ENCODE results near the gene PTPN23.
"Not testable (repeated sequence)": the region's sequence is repeated elsewhere in the genome, so short reads cannot be mapped to it uniquely, and the experiment has no call there.

PTPN23 gene

DNA sequence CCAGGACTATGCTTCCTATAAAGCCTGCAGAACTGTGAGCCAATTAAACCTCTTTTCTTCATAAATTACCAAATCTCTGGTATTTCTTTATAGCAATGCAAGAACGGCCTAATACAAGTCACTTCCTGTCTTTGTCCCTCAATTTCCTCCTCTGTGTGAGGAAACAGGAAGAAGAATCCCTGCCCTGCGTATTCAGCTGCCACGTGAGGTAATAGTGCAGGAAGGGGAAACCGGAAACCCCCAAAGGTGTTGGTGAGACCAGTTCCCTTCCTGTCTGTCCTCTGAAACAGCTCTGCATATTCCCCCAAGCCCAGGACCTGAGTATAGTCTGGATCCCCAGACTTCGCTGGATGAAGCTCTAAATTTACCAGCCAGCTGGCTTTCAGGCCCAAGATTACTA is 18.1 kb upstream of the PTPN23 start:
- Mint-ChIP-seq H3K4me3 (no peak overlapping the region), H3K36me3 (ENCODE audit: low read depth) (peaks cover 15% of the 10 kb centered on the region), H3K9me3 (peaks cover 15% of the 10 kb centered on the region), H3K4me1 (ENCODE audit: low read depth) (peaks cover 18% of the 10 kb centered on the region), H3K27me3 (no peaks in the 10 kb centered on the region), H3K27ac (peak overlapping the region; percentile 71)

DNA sequence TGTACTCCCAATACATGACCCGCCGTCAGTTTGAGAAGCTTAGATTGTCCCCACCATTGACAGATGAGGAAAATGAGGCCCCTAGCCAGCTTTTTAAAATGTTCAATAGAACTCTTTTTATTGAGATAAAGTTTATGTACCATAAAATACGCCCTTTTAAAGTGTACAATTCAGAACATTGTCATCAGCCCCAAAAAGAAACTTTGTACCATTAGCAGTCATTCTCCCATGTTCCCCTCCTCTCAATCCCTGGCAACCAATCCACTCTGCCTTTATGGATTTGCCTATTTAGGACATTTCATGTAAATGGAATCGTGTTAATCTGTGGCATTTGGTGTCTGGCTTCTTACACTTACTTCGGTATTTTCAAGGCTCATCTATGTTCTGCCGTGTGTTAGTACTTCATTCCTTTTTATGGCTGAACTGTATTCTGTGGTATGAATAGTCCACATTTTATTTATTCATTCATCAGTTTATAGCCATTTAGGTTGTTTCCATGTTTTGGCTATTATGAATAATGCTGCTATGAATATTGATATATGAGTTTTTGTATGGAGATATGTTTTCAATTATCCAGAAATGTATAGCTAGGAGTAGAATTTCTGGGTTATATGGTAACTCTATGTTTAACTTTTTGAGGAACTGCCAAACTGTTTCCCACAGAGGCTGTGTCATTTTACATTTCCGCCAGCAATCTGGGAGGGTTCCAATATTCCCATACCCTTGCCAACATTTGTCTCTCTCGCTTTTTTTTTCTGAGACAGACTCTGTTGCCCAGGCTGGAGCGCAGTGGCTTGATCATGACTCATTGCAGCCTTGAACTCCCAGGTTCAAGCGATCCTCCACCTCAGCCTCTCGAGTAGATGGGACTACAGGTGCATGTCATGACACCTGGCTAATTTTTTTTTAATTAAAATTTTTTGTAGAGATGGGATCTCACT is 15.3 kb upstream of the PTPN23 start:
- Mint-ChIP-seq H3K4me3 (no peak overlapping the region), H3K27ac (no peak overlapping the region), H3K9me3 (peaks cover 6% of the 10 kb centered on the region), H3K36me3 (ENCODE audit: low read depth) (peaks cover under 1% of the 10 kb centered on the region), H3K27me3 (no peaks in the 10 kb centered on the region), H3K4me1 (ENCODE audit: low read depth) (peaks cover 13% of the 10 kb centered on the region)

DNA sequence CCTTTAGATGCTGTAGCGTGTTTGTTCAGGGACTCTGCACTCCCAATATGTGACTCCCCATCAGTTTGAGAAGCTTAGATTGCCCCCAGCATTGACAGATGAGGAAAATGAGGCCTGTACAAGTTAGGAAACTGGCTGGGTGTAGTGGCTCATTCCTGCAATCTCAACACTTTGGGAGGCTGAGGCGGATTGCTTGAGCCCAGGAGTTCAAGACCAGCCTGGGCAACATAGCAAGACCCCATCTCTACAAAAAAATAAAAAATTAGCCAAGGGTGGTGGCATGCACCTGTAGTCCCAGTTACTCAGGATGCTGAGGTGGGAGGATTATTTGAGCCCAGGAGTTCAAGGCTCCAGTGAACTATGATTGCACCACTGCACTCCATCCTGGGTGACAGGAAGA is 14.0 kb upstream of the PTPN23 start:
- Mint-ChIP-seq H3K4me1 (ENCODE audit: low read depth) (peaks cover 12% of the 10 kb centered on the region), H3K36me3 (ENCODE audit: low read depth) (no peaks in the 10 kb centered on the region), H3K27me3 (no peaks in the 10 kb centered on the region), H3K9me3 (peaks cover 5% of the 10 kb centered on the region), H3K4me3 (no peak overlapping the region), H3K27ac (no peak overlapping the region)

DNA sequence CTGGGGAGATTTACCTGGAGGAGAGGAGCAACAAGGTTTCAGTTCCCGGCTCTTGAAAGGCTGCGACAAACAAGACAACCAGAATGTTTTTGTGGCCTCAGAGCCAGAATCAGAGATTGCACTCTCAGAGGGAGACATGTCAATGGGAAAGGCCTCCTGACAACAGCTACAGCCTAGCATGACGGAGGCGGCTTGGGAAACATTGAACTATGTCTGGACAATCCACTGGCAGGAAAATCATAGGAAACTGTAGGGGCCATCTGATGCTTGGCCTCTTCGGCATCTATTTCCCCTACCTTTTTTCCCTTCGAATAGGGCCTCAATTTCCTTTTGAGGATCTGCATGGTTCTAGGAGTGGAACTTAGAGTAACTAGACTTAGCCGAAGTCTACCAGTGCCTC is 13.2 kb upstream of the PTPN23 start:
- H3K4me3 Mint-ChIP-seq: no peak overlapping the region
- H3K36me3 Mint-ChIP-seq (ENCODE audit: low read depth): no peaks in the 10 kb centered on the region

DNA sequence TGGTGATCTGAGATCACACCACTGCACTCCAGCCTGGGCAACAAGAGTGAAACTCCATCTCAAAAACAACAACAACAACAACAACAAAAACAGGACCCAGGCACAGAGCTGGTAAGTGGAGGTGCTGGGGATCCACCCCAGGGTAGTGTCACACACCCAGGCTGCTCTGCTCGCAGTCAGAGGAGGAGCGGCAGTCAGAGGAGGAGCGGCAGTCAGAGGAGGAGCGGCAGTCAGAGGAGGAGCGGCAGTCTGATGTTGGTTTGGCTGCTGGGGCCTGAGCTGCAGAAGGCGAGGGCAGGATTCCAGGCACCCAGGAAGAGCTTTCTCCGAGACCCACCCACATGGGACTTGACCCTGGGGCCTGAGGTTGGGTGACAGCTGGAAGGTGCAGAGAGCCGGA is 10.8 kb upstream of the PTPN23 start:
- not testable (repeated sequence) for H3K27ac Mint-ChIP-seq; H3K9me3 Mint-ChIP-seq; H3K4me3 Mint-ChIP-seq; H3K4me1 Mint-ChIP-seq (ENCODE audit: low read depth); H3K36me3 Mint-ChIP-seq (ENCODE audit: low read depth); H3K27me3 Mint-ChIP-seq

More for the DNA sequence above, 13.2 kb upstream of the PTPN23 start:
- Mint-ChIP-seq H3K27me3 (peaks cover 4% of the 10 kb centered on the region), H3K27ac (no peak overlapping the region), H3K4me1 (ENCODE audit: low read depth) (peaks cover 5% of the 10 kb centered on the region), H3K9me3 (peaks cover 3% of the 10 kb centered on the region)

DNA sequence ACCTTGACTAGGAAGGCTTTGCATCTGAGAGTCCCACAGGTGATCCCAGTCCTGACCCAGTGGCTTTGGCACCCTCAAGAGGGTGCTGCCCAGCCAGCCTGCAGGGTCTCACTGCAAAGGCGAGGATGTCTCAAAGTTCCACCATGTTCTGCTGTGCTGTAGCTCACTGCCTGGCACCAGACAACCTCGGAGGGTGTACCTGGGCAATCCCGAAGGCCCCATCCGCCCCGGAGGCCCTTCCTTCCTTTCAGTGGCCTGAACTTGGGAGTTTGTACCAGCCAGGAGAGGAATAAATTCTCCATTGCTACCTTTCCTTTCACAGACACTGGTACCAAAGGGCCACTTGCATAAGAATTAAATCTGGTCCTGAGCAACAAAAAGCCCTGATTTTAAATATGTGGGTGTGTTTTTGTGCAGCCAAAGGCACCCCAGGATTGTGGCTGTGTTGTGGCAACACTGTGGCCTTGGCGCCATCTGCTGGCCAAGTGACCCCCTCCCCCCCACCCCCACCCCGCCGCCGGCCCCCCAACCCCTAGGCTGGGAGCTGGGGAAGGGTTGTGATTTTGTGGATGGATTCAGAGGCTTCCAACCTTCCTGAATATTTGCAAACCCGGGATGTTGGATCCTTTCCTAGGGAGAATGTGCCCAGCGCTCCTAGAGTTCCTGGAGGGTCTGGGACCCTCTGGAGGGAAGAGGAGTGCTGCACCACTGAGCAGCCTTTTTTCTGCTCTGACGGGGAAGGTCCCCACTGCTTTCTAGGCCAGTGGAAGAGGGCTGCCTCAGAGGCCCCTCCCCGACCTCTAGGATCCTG is 9.7 kb upstream of the PTPN23 start:
- Mint-ChIP-seq H3K27ac (no peak overlapping the region), H3K4me3 (no peak overlapping the region), H3K36me3 (ENCODE audit: low read depth) (no peaks in the 10 kb centered on the region), H3K4me1 (ENCODE audit: low read depth) (no peaks in the 10 kb centered on the region), H3K27me3 (peaks cover 4% of the 10 kb centered on the region), H3K9me3 (no peaks in the 10 kb centered on the region)

DNA sequence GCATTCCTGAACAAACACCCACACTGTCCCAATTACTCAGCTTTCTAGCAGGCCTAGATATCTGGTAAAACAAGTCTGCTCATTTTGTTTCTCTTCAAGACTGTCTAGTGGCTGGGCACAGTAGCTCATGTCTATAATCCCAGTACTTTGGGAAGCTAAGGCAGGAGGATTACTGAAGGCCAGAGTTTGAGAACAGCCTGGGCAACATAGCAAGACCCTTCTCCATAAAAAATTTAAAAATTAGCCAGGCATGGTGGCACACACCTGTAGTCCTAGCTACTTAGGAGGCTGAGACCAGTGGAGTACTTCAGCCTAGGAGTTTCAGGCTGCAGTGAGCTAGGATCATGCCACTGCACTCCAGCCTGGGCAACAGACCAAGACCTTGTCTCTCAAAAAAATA is 6.2 kb upstream of the PTPN23 start:
- no peaks in the 10 kb centered on the region for H3K9me3 Mint-ChIP-seq
- H3K27ac Mint-ChIP-seq: no peak overlapping the region
- no peaks in the 10 kb centered on the region for H3K36me3 Mint-ChIP-seq (ENCODE audit: low read depth)
- peaks cover 14% of the 10 kb centered on the region for H3K4me1 Mint-ChIP-seq (ENCODE audit: low read depth)
- H3K27me3 Mint-ChIP-seq: peaks cover 4% of the 10 kb centered on the region
- no peak overlapping the region for H3K4me3 Mint-ChIP-seq

DNA sequence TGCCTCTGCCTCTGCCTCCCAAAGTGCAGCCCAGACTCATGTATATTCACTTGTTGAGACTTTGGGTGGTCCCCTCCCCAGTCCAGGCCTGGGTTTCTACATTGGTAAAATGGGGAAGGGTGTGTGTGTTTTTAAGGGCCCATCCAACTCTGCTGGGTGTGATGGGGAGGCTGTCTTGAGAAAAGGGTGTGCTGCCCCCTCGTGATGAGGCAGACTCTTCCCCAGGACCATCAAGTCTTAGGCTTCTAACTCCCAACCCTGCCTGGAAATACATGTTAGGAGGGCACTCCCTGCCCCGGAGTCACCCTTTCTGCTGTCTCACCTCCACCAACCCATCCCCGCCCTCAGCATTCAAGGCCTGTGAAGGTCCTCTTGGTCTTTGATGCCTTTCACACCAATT is 4.4 kb upstream of the PTPN23 start:
- Mint-ChIP-seq H3K27me3 (peaks cover 4% of the 10 kb centered on the region), H3K36me3 (ENCODE audit: low read depth) (peaks cover 4% of the 10 kb centered on the region), H3K9me3 (no peaks in the 10 kb centered on the region), H3K27ac (no peak overlapping the region), H3K4me3 (no peak overlapping the region), H3K4me1 (ENCODE audit: low read depth) (peaks cover 23% of the 10 kb centered on the region)

DNA sequence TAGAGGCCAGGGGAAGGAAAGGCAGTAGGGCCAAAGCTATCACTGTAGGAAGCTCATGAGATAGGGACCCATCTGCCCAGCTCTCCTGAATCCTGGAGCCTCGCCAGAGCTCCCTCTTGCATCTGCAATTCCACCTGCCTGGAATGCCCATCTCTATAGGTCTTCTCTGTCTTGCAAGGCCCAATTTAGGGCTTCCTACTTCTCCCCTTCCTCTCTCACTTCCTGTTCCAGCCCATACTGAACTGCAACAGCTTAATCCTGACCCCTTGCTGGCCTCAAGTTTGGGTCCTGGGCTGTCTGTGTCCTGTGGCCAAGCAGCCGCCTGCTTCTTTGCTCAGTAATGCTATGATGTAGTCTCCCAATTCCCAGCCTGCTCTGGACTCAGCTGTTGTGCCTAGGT is 3.6 kb upstream of the PTPN23 start:
- Mint-ChIP-seq H3K4me1 (ENCODE audit: low read depth) (peaks cover 31% of the 10 kb centered on the region), H3K27me3 (peaks cover 3% of the 10 kb centered on the region), H3K27ac (peak overlapping the region; percentile 54), H3K9me3 (no peaks in the 10 kb centered on the region), H3K4me3 (no peak overlapping the region), H3K36me3 (ENCODE audit: low read depth) (peaks cover 4% of the 10 kb centered on the region)

DNA sequence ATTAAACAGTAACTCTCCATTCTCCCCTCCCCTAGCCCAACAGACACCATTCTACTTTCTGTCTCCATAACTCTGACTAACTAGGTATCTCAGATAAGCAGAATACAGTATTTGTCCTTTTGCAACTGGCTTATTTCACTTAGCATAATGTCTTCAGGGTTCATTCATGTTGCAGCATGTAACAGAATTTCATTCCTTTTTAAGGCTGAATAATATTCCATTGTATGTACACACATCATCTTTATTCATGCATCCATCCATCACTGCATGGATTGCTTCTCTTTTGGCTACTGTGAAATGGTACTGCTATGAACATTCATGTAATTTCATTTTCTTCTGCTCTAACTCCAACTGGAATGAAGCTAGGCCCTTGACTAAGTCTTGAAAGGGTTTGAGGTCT is 2.0 kb upstream of the PTPN23 start:
- Mint-ChIP-seq H3K4me3 (peak overlapping the region; percentile 21), H3K36me3 (ENCODE audit: low read depth) (peaks cover 11% of the 10 kb centered on the region), H3K27ac (peak overlapping the region; percentile 37)

DNA sequence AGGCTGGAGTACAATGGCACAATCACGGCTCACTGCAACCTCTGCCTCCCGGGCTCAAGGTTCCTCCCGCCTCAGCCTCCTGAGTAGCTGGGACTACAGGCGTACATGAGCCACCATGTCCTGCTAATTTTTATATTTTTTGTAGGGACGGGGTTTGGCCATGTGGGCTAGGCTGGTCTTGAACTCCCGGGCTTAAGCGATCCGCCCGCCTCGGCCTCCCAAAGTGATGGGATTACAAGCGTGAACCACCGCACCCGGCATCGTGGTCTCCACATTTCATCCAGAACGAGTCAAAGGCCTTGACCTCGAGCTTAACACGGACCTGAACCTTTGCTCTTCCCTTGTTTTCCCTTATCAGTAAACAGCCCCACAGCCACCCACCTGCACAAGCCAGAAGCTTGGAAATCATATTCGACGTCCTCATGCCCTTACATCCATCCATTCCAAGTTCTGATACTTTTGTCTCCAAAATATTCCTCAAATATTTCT is 1.4 kb upstream of the PTPN23 start:
- no peaks in the 10 kb centered on the region for H3K27me3 Mint-ChIP-seq
- H3K9me3 Mint-ChIP-seq: no peaks in the 10 kb centered on the region
- H3K27ac Mint-ChIP-seq: peak overlapping the region; percentile 100
- peak overlapping the region; percentile 94 for H3K4me3 Mint-ChIP-seq
- peaks cover 49% of the 10 kb centered on the region for H3K4me1 Mint-ChIP-seq (ENCODE audit: low read depth)
- peaks cover 11% of the 10 kb centered on the region for H3K36me3 Mint-ChIP-seq (ENCODE audit: low read depth)

More for the DNA sequence above, 2.0 kb upstream of the PTPN23 start:
- H3K4me1 Mint-ChIP-seq (ENCODE audit: low read depth): peaks cover 47% of the 10 kb centered on the region
- H3K9me3 Mint-ChIP-seq: no peaks in the 10 kb centered on the region
- H3K27me3 Mint-ChIP-seq: no peaks in the 10 kb centered on the region

DNA sequence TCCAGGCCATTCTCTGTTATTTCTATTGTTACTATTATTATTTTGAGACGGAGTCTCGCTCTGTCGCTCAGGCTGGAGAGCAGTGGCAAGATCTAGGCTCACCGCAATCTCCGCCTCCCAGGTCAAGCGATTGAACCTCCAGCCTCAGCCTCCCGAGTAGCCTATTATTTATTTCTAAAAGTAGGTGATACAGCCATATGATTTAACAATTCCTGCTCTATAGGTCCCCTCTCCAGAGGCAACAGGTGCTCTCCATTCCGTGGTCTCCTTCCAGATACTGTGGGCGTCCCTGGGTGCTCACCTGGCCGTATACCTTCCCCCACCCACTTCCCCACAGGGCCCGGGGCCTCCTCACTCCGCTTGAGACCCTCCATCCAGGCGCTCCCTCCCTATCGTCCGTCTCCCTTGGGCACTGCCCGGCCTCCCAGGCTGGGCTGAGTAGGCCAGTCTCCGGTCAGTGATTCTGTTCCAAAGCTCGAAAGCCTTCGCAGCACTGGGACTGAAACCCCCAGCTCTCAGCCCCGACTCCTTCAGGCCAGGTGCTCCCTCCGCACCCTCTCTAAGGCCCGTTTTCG is 708 bp upstream of the PTPN23 start:
- Mint-ChIP-seq H3K36me3 (ENCODE audit: low read depth) (peaks cover 14% of the 10 kb centered on the region), H3K4me3 (peak overlapping the region; percentile 94), H3K27me3 (no peaks in the 10 kb centered on the region), H3K4me1 (ENCODE audit: low read depth) (peaks cover 55% of the 10 kb centered on the region), H3K27ac (peak overlapping the region; percentile 100), H3K9me3 (no peaks in the 10 kb centered on the region)

DNA sequence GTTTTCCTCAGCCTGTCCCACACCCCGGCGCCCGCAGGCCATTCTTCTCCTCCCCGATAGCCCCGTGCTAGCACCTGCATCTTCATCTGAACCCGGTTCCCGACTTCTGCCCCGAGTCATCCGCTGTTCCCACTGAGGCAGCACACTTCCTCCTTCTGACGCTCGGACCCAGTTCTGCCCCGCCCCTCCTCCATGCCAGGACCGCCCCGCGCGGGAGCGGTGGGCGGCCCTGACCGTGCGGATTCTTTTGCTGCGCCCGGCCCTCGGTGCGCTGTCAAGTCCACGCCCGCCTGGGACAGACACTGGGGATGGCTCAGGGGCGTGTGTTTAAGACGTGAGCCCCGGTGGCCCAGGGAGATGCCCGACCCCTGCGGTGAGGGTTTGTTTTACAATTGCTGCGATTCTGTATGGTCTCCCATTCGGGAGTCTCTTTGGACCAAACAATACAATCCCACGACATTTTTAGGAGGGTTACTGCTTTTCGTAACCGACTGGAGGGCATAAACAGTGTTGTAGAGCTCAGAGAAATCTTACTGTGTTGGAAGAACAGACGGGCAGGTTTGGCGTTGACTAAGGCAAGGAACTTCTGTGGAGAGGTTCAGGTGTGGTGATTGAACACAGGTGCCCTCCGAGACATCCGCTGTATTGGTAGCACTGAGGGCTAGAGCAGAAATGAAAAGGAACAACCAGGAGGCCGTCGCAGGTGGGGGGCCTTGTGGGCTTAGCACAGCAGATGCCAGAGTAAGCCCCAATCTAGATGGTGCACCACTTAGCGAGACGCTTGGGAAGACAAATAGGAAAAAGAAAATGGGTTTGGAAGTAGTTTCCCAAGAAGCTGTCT is 716 bp downstream of the PTPN23 start:
- Mint-ChIP-seq H3K4me3 (peak overlapping the region; percentile 94), H3K9me3 (no peaks in the 10 kb centered on the region), H3K27me3 (no peaks in the 10 kb centered on the region), H3K4me1 (ENCODE audit: low read depth) (peaks cover 66% of the 10 kb centered on the region), H3K36me3 (ENCODE audit: low read depth) (peaks cover 23% of the 10 kb centered on the region), H3K27ac (peak overlapping the region; percentile 100)

DNA sequence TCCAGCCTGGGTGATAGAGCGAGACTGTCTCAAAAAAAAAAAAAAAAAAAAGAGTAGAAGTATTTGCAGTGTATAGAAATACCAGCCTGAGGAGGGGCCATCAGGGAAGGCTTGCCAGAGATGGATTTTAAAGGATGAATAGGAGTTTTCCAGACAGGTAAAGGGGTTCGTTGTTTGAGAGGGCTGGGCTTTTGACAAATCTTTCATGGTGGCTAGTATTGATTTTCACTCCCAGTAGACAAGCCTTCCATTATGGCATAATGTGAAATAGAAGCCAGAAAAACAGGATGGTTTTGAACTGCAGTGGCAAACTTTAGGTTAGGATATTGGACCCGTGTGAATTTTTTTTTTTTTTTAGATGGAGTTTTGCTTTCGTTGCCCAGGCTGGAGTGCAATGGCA is 3.6 kb downstream of the PTPN23 start:
- no peak overlapping the region for H3K27ac Mint-ChIP-seq

More for the DNA sequence above, 3.6 kb downstream of the PTPN23 start:
- Mint-ChIP-seq H3K9me3 (no peaks in the 10 kb centered on the region), H3K4me1 (ENCODE audit: low read depth) (peaks cover 65% of the 10 kb centered on the region), H3K4me3 (no peak overlapping the region), H3K36me3 (ENCODE audit: low read depth) (peaks cover 31% of the 10 kb centered on the region), H3K27me3 (no peaks in the 10 kb centered on the region)
